ENCODE measurements around the gene FYN. TPM values are rescaled to one million over a fixed set of nuclear protein-coding genes. Genes with fewer than 3 reads are reported as not detected.
"Not testable (repeated sequence)": the region's sequence is repeated elsewhere in the genome, so short reads cannot be mapped to it uniquely, and the experiment has no call there.

Gene FYN
- total RNA-seq, 2 donors from 2014 or later, result 78.9 to 98.7 TPM

DNA sequence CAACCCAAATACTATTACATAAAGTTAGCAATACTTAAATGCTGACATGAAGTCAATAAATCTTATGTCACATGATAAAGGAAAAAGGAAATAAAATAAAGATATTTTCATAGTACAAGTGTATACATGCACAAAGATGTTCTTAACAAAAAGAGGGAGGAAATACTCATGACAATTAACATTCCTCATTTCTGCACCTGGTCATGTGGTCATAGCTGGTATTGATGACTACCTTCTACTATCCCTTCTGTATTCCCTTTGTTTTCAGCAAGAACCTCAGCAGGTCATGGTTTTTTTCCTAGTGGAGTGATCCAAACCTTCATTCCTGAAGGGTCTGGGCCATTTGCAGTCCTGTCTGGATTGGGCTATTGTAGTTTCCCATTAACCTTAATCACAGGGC lies 43.5 kb upstream of the FYN start:
- H3K4me1 ChIP-seq, result no peaks in the 10 kb centered on the region
- no peaks in the 10 kb centered on the region for H3K9me3 ChIP-seq
- H3K27ac ChIP-seq, result no peak overlapping the region
- no peak for TF ChIP-seq CTCF (IDR thresholded peaks at IDR 0.05)
- DNase-seq (ENCODE audit: low spot score), result no peak
- no peak overlapping the region for H3K4me3 ChIP-seq
- no peaks in the 10 kb centered on the region for H3K27me3 ChIP-seq
- H3K36me3 ChIP-seq, result no peaks in the 10 kb centered on the region

DNA sequence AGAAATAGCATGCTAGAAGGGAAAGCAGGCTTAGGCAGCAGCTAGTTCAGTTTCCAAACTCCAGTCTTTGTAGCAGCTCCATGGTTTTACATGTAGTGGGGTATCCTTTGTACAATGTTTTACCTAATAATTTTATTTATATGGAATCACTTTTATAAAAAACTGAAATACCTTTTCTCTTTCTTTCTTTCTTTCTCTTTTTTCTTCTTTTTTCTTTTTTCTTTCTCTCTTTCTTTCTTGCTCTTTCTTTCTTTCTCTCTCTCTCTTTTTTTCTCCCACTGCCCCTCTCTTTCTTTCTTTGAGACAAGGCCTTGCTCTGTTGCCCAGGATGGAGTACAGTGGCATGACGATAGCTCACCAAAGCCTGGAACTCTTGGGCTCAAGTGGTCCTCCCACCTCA lies 41.4 kb upstream of the FYN start:
- DNase-seq (ENCODE audit: low spot score), result no peak
- Histone ChIP-seq H3K9me3 (no peaks in the 10 kb centered on the region), H3K4me3 (no peak overlapping the region), H3K27me3 (no peaks in the 10 kb centered on the region), H3K4me1 (no peaks in the 10 kb centered on the region), H3K36me3 (no peaks in the 10 kb centered on the region), H3K27ac (no peak overlapping the region)
- no peak for TF ChIP-seq CTCF (IDR thresholded peaks at IDR 0.05)

- Histone ChIP-seq H3K27me3 (no peaks in the 10 kb centered on the region), H3K4me3 (no peak overlapping the region), H3K27ac (no peak overlapping the region), H3K36me3 (no peaks in the 10 kb centered on the region), H3K9me3 (no peaks in the 10 kb centered on the region), H3K4me1 (no peaks in the 10 kb centered on the region)
- no peak for DNase-seq (ENCODE audit: low spot score)
- no peak for TF ChIP-seq CTCF (IDR thresholded peaks at IDR 0.05)
Measured at GRCh38 chr6:111912904-111913303, 39.7 kb upstream of the FYN start.

DNA sequence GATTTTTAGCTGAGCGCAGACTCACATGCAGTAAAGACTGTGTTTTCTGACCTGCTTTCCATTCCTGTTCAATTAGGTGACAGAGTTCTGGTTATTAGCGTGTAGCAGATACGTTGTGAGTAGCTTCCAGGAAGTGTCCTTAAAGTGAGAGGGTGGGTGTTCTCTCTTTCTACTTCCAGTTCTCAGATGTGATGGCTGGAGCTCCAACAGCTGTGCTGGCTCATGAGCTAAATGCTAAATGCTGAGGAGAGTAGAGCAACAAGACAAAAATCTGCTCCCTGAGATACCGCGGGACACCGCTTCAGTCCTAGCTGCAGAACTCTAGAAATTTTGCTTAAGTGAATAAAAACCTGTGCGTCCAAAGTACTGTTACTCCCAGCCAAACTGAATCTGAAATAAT lies 38.2 kb upstream of the FYN start:
- no peaks in the 10 kb centered on the region for H3K36me3 ChIP-seq
- H3K9me3 ChIP-seq, result no peaks in the 10 kb centered on the region
- TF ChIP-seq CTCF (IDR thresholded peaks at IDR 0.05), result no peak
- no peak overlapping the region for H3K4me3 ChIP-seq
- H3K27ac ChIP-seq, result no peak overlapping the region
- no peaks in the 10 kb centered on the region for H3K4me1 ChIP-seq
- DNase-seq (ENCODE audit: low spot score), result no peak
- no peaks in the 10 kb centered on the region for H3K27me3 ChIP-seq

DNA sequence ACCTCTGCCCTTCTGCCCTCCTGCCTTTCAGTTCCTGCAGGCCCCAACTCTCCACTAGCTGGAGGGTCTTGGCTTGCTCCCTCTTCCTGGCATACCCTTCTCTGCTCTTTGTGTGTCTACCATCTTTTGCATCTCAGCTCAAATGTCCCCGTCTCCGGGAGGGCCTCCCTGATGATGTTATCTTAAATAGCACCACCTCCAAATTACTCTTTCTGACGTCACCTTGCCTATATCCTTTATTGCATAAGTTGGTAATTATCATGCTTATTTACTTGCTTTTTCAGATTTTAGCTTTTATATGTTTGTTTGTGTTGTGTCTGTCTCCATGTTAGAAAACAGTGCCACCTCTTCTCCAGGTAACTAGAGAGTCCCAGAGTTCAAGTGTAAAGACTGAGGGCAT lies 36.0 kb upstream of the FYN start:
- Histone ChIP-seq H3K4me3 (no peak overlapping the region), H3K9me3 (no peaks in the 10 kb centered on the region), H3K36me3 (no peaks in the 10 kb centered on the region), H3K27ac (no peak overlapping the region), H3K4me1 (no peaks in the 10 kb centered on the region), H3K27me3 (no peaks in the 10 kb centered on the region)
- DNase-seq (ENCODE audit: low spot score), result no peak
- no peak for TF ChIP-seq CTCF (IDR thresholded peaks at IDR 0.05)

DNA sequence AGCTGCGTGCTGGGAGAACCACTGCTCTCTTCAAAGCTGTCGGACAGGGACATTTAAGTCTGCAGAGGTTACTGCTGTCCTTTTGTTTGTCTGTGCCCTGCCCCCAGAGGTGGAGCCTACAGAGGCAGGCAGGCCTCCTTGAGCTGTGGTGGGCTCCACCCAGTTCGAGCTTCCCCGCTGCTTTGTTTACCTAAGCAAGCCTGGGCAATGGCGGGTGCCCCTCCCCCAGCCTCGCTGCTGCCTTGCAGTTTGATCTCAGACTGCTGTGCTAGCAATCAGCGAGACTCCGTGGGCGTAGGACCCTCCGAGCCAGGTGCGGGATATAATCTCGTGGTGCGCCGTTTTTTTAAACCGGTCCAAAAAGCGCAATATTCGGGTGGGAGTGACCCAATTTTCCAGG lies 35.1 kb upstream of the FYN start:
- not testable (repeated sequence) for H3K27ac ChIP-seq; H3K4me3 ChIP-seq; H3K9me3 ChIP-seq; H3K27me3 ChIP-seq; H3K4me1 ChIP-seq; H3K36me3 ChIP-seq; DNase-seq (ENCODE audit: low spot score)
